Loucy (cell line): ENCODE data around the gene GC.

Experiments
- H2AFZ ChIP-seq: fragments of 200-600 bp; sonication (generic); 2 replicates; pipeline ENCODE4 v1.6.0; 2016; ENCODE audit warnings: antibody characterized with exemption, mild to moderate bottlenecking, low read length, moderate library complexity
- H3F3A ChIP-seq: fragments of 200-600 bp; 2 replicates; pipeline ENCODE4 v1.6.0; 2016; ENCODE audit warnings: antibody characterized with exemption, low read depth, mild to moderate bottlenecking
- H3K27me3 ChIP-seq: fragments of 200-600 bp; sonication (generic); 2 replicates; pipeline ENCODE4 v1.6.1; 2014; ENCODE audit warnings: low read length, mild to moderate bottlenecking; ENCODE audit not compliant: insufficient read depth, poor library complexity, severe bottlenecking
- H3K36me3 ChIP-seq: fragments of 200-600 bp; sonication (generic); 2 replicates; pipeline ENCODE4 v1.6.1; 2016; ENCODE audit warnings: low read length; ENCODE audit not compliant: insufficient read depth
- H3K4me1 ChIP-seq: fragments of 200-600 bp; sonication (generic); 2 replicates; pipeline ENCODE4 v1.5.1; 2014; ENCODE audit warnings: low read length, mild to moderate bottlenecking; ENCODE audit not compliant: insufficient read depth, poor library complexity, severe bottlenecking
- H3K4me2 ChIP-seq: fragments of 200-600 bp; sonication (generic); 2 replicates; pipeline ENCODE4 v1.6.0; 2014; ENCODE audit warnings: antibody characterized with exemption, low read length, low read depth, mild to moderate bottlenecking; ENCODE audit not compliant: poor library complexity, severe bottlenecking
- H3K4me3 ChIP-seq: fragments of 200-600 bp; sonication (generic); 2 replicates; pipeline ENCODE4 v1.5.1; 2014; ENCODE audit warnings: low read length, mild to moderate bottlenecking, mixed read lengths; ENCODE audit not compliant: poor library complexity, severe bottlenecking
- H3K79me2 ChIP-seq: fragments of 200-600 bp; sonication (generic); 2 replicates; pipeline ENCODE4 v1.6.1; 2014; ENCODE audit warnings: low read length; ENCODE audit not compliant: insufficient read depth
- H3K9ac ChIP-seq: fragments of 200-600 bp; sonication (generic); 2 replicates; pipeline ENCODE4 v1.6.0; 2014; ENCODE audit warnings: mild to moderate bottlenecking, low read depth, low read length, moderate library complexity; ENCODE audit not compliant: poor library complexity, severe bottlenecking
- H3K9me2 ChIP-seq: fragments of 200-600 bp; sonication (generic); replicated peaks from 2 replicates; pipeline ENCODE4 v1.6.1; 2016; ENCODE audit warnings: low read depth, low read length, mixed read lengths
- H3K9me3 ChIP-seq: fragments of 200-600 bp; sonication (generic); 2 replicates; pipeline ENCODE4 v1.6.1; 2014; ENCODE audit warnings: mild to moderate bottlenecking, antibody characterized with exemption, low read length, low read depth; ENCODE audit not compliant: insufficient read depth
- H4K20me1 ChIP-seq: fragments of 200-600 bp; sonication (generic); 2 replicates; pipeline ENCODE4 v1.6.0; 2014; ENCODE audit warnings: antibody characterized with exemption, low read length, mild to moderate bottlenecking; ENCODE audit not compliant: insufficient read depth, poor library complexity, severe bottlenecking
- CTCF ChIP-seq: fragments of 200-600 bp; sonication (generic); conservative IDR thresholded peaks from 2 replicates; pipeline ENCODE4 v1.5.1; 2014; ENCODE audit warnings: mild to moderate bottlenecking, antibody characterized with exemption, low read length
- EZH2phosphoT487 ChIP-seq: fragments of 200-600 bp; IDR thresholded peaks from 2 replicates; pipeline ENCODE4 v1.6.1; 2018; ENCODE audit warnings: antibody characterized with exemption, mild to moderate bottlenecking, moderate library complexity, borderline replicate concordance

Gene GC

GRCh38 chr4:71783972-71784371, at the start of gene GC:
GC (minus strand) TSS chr4:71784079; CDS start chr4:71784018, 61 bp downstream.
- Histone ChIP-seq H3K79me2 (no peaks in the 10 kb centered on the region), H3K4me2 (no peak within 1 kb of the TSS), H3K36me3 (no peaks in the 10 kb centered on the region), H3K4me1 (no peaks in the 10 kb centered on the region), H3F3A (no peaks in the 10 kb centered on the region), H4K20me1 (no peaks in the 10 kb centered on the region), H3K9me2 (no peaks in the 10 kb centered on the region), H3K9me3 (no peaks in the 10 kb centered on the region), H2AFZ (no peak within 1 kb of the TSS), H3K9ac (no peak within 1 kb of the TSS), H3K27me3 (no peaks in the 10 kb centered on the region), H3K4me3 (no peak within 1 kb of the TSS)
- TF ChIP-seq CTCF (no peak), EZH2phosphoT487 (no peak)

- Histone ChIP-seq H3K4me2 (no peak overlapping the region), H3K36me3 (no peaks in the 10 kb centered on the region), H3K9me2 (no peaks in the 10 kb centered on the region), H4K20me1 (no peaks in the 10 kb centered on the region), H3K27me3 (no peaks in the 10 kb centered on the region), H3K79me2 (no peaks in the 10 kb centered on the region), H3K9me3 (no peaks in the 10 kb centered on the region), H2AFZ (no peak overlapping the region), H3K9ac (no peak overlapping the region), H3F3A (no peaks in the 10 kb centered on the region), H3K4me3 (no peak overlapping the region), H3K4me1 (no peaks in the 10 kb centered on the region)
- TF ChIP-seq CTCF = no peak
- no peak for TF ChIP-seq EZH2phosphoT487
Observed at GRCh38 chr4:71833232-71833900, 49.5 kb upstream of the GC start.

DNA sequence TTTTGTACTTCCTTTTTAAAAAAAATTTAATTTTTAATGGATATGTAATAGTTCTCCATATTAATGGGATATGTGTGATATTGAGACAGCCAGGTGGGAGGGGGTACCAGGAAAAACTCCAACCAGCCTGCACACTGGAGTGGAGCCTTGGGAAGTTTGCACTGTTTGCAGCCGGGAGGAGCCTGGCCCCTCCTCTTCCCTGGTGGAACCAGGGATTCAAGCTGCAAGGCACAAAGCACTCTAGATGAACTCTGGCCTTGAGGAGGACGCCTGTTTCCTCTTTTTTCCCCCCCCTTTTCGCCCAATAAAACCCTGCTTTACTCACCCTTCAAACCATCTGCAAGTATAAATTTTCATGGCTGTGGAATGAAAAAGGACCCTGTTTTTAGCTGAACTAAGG, 48.2 kb upstream of the GC start:
- Histone ChIP-seq H3K9ac (no peak overlapping the region), H3K4me3 (no peak overlapping the region), H3K4me1 (no peaks in the 10 kb centered on the region), H3K79me2 (no peaks in the 10 kb centered on the region), H3K4me2 (no peak overlapping the region), H3F3A (no peaks in the 10 kb centered on the region), H4K20me1 (no peaks in the 10 kb centered on the region), H2AFZ (no peak overlapping the region), H3K9me3 (no peaks in the 10 kb centered on the region), H3K27me3 (no peaks in the 10 kb centered on the region), H3K36me3 (no peaks in the 10 kb centered on the region), H3K9me2 (no peaks in the 10 kb centered on the region)
- TF ChIP-seq CTCF = no peak
- TF ChIP-seq EZH2phosphoT487 = no peak
